ENCODE data around the gene UBTD2. TPM values are rescaled to one million over a fixed set of nuclear protein-coding genes. Genes with fewer than 3 reads are reported as not detected.

The UBTD2 gene
- total and polyA plus RNA-seq, 2 experiments from 2014 or later = 17.9 to 46.3 TPM

DNA sequence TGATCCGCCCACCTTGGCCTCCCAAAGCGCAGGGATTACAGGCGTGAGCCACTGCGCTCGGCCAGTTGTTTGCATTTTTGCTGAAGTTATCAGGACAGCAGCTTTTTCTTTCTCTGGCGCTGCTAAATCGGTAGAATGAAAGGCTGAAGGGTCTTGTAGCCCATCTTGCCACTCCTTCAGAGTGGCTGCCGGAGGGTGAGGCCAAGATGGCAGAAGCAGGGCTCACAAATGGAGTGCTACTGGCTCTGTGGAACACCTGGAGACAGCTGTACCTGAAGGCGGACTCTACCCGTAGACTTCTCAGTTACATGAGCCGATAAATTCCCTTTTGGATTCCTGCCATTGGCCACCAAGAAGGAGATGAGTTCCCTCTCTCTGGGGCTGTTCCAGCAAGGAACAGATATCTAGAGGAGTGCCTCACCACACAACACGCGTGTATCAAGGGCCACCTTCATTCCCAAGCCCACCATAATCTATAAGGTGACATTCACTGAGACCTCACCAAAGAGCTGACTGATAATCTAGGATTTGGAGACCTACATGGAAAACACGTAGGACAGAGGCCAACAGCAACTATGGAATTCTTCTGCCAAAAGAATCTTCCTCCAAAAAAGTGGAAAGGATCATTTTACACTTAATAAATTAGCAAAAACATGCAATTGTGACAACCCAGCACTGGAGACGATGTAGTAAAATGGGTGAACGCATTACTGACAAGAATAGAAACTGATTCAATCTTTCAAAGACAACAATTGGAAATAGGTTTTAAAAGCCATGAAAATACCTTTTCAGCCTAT is 117.3 kb downstream of the UBTD2 start:
- peaks cover 16% of the 10 kb centered on the region for H3K79me2 ChIP-seq (replicated peaks; ENCODE audit: insufficient read depth)
- no peaks in the 10 kb centered on the region; the same call in none of the 2 replicates for H4K20me1 ChIP-seq (replicated peaks; ENCODE audit: insufficient read depth)
- TF ChIP-seq EZH2 (IDR thresholded peaks at IDR 0.05; ENCODE audit: low read depth, unreplicated experiment) (no peak), NANOG (IDR thresholded peaks at IDR 0.05; ENCODE audit: borderline replicate concordance) (no peak), ZNF114 (CRISPR knock-in tag; IDR thresholded peaks at IDR 0.05) (no peak), POLR2AphosphoS5 (IDR thresholded peaks at IDR 0.05; ENCODE audit: low read depth) (no peak), ZNF331 (CRISPR knock-in tag; IDR thresholded peaks at IDR 0.05; ENCODE audit: low read depth) (no peak), JUNB (IDR thresholded peaks at IDR 0.05; ENCODE audit: unreplicated experiment) (no peak), STAT1 (IDR thresholded peaks at IDR 0.05; ENCODE audit: unreplicated experiment) (no peak), CREB1 (CRISPR knock-in tag; IDR thresholded peaks at IDR 0.05; ENCODE audit: low read depth) (no peak), EZH2phosphoT487 (IDR thresholded peaks at IDR 0.05; ENCODE audit: unreplicated experiment) (no peak)
- TF ChIP-seq, protein P1, sequence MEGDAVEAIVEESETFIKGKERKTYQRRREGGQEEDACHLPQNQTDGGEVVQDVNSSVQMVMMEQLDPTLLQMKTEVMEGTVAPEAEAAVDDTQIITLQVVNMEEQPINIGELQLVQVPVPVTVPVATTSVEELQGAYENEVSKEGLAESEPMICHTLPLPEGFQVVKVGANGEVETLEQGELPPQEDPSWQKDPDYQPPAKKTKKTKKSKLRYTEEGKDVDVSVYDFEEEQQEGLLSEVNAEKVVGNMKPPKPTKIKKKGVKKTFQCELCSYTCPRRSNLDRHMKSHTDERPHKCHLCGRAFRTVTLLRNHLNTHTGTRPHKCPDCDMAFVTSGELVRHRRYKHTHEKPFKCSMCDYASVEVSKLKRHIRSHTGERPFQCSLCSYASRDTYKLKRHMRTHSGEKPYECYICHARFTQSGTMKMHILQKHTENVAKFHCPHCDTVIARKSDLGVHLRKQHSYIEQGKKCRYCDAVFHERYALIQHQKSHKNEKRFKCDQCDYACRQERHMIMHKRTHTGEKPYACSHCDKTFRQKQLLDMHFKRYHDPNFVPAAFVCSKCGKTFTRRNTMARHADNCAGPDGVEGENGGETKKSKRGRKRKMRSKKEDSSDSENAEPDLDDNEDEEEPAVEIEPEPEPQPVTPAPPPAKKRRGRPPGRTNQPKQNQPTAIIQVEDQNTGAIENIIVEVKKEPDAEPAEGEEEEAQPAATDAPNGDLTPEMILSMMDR (conservative IDR thresholded peaks at IDR 0.05; ENCODE audit: low read depth in 2 of 2) = no peak
- TF ChIP-seq, protein P2, sequence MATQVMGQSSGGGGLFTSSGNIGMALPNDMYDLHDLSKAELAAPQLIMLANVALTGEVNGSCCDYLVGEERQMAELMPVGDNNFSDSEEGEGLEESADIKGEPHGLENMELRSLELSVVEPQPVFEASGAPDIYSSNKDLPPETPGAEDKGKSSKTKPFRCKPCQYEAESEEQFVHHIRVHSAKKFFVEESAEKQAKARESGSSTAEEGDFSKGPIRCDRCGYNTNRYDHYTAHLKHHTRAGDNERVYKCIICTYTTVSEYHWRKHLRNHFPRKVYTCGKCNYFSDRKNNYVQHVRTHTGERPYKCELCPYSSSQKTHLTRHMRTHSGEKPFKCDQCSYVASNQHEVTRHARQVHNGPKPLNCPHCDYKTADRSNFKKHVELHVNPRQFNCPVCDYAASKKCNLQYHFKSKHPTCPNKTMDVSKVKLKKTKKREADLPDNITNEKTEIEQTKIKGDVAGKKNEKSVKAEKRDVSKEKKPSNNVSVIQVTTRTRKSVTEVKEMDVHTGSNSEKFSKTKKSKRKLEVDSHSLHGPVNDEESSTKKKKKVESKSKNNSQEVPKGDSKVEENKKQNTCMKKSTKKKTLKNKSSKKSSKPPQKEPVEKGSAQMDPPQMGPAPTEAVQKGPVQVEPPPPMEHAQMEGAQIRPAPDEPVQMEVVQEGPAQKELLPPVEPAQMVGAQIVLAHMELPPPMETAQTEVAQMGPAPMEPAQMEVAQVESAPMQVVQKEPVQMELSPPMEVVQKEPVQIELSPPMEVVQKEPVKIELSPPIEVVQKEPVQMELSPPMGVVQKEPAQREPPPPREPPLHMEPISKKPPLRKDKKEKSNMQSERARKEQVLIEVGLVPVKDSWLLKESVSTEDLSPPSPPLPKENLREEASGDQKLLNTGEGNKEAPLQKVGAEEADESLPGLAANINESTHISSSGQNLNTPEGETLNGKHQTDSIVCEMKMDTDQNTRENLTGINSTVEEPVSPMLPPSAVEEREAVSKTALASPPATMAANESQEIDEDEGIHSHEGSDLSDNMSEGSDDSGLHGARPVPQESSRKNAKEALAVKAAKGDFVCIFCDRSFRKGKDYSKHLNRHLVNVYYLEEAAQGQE (IDR thresholded peaks at IDR 0.05; ENCODE audit: unreplicated experiment) = no peak
- TF ChIP-seq, protein P3, sequence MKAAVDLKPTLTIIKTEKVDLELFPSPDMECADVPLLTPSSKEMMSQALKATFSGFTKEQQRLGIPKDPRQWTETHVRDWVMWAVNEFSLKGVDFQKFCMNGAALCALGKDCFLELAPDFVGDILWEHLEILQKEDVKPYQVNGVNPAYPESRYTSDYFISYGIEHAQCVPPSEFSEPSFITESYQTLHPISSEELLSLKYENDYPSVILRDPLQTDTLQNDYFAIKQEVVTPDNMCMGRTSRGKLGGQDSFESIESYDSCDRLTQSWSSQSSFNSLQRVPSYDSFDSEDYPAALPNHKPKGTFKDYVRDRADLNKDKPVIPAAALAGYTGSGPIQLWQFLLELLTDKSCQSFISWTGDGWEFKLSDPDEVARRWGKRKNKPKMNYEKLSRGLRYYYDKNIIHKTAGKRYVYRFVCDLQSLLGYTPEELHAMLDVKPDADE (IDR thresholded peaks at IDR 0.05) = no peak
- TF ChIP-seq, protein P4, sequence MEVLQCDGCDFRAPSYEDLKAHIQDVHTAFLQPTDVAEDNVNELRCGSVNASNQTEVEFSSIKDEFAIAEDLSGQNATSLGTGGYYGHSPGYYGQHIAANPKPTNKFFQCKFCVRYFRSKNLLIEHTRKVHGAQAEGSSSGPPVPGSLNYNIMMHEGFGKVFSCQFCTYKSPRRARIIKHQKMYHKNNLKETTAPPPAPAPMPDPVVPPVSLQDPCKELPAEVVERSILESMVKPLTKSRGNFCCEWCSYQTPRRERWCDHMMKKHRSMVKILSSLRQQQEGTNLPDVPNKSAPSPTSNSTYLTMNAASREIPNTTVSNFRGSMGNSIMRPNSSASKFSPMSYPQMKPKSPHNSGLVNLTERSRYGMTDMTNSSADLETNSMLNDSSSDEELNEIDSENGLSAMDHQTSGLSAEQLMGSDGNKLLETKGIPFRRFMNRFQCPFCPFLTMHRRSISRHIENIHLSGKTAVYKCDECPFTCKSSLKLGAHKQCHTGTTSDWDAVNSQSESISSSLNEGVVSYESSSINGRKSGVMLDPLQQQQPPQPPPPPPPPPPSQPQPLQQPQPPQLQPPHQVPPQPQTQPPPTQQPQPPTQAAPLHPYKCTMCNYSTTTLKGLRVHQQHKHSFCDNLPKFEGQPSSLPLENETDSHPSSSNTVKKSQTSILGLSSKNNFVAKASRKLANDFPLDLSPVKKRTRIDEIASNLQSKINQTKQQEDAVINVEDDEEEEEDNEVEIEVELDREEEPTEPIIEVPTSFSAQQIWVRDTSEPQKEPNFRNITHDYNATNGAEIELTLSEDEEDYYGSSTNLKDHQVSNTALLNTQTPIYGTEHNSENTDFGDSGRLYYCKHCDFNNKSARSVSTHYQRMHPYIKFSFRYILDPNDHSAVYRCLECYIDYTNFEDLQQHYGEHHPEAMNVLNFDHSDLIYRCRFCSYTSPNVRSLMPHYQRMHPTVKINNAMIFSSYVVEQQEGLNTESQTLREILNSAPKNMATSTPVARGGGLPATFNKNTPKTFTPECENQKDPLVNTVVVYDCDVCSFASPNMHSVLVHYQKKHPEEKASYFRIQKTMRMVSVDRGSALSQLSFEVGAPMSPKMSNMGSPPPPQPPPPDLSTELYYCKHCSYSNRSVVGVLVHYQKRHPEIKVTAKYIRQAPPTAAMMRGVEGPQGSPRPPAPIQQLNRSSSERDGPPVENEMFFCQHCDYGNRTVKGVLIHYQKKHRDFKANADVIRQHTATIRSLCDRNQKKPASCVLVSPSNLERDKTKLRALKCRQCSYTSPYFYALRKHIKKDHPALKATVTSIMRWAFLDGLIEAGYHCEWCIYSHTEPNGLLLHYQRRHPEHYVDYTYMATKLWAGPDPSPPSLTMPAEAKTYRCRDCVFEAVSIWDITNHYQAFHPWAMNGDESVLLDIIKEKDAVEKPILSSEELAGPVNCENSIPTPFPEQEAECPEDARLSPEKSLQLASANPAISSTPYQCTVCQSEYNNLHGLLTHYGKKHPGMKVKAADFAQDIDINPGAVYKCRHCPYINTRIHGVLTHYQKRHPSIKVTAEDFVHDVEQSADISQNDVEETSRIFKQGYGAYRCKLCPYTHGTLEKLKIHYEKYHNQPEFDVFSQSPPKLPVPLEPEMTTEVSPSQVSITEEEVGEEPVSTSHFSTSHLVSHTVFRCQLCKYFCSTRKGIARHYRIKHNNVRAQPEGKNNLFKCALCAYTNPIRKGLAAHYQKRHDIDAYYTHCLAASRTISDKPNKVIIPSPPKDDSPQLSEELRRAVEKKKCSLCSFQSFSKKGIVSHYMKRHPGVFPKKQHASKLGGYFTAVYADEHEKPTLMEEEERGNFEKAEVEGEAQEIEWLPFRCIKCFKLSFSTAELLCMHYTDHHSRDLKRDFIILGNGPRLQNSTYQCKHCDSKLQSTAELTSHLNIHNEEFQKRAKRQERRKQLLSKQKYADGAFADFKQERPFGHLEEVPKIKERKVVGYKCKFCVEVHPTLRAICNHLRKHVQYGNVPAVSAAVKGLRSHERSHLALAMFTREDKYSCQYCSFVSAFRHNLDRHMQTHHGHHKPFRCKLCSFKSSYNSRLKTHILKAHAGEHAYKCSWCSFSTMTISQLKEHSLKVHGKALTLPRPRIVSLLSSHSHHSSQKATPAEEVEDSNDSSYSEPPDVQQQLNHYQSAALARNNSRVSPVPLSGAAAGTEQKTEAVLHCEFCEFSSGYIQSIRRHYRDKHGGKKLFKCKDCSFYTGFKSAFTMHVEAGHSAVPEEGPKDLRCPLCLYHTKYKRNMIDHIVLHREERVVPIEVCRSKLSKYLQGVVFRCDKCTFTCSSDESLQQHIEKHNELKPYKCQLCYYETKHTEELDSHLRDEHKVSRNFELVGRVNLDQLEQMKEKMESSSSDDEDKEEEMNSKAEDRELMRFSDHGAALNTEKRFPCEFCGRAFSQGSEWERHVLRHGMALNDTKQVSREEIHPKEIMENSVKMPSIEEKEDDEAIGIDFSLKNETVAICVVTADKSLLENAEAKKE (CRISPR knock-in tag; IDR thresholded peaks at IDR 0.05) = no peak
- no peak overlapping the region for H2AFZ ChIP-seq
- H3F3A ChIP-seq (replicated peaks; ENCODE audit: low read depth) = peaks cover 3% of the 10 kb centered on the region; the same call in 1 of the 2 replicates
- H3K27ac Mint-ChIP-seq = no peak overlapping the region
- H3K27me3 Mint-ChIP-seq (ENCODE audit: insufficient read depth, low read depth, poor library complexity) = peaks cover 2% of the 10 kb centered on the region
- no peak overlapping the region for H3K4me2 ChIP-seq
- no peaks in the 10 kb centered on the region; the same call in 1 of the 2 replicates for H3K4me1 ChIP-seq (ENCODE audit: insufficient read depth)
- H3K4me1 Mint-ChIP-seq = peaks cover 5% of the 10 kb centered on the region; the same call in 2 of the 3 replicates
- no peak for ATAC-seq
- H3K4me3 Mint-ChIP-seq = no peak overlapping the region
- H3K36me3 ChIP-seq (ENCODE audit: insufficient read depth) = no peaks in the 10 kb centered on the region
- no peak for DNase-seq (ENCODE audit: low spot score)
- H3K9me3 Mint-ChIP-seq = no peaks in the 10 kb centered on the region
- H3K4me3 ChIP-seq = no peak overlapping the region
- H3K27me3 ChIP-seq (ENCODE audit: insufficient read depth) = no peaks in the 10 kb centered on the region
- H3K9me2 ChIP-seq (ENCODE audit: insufficient read depth) = no peaks in the 10 kb centered on the region
- H3K36me3 Mint-ChIP-seq (ENCODE audit: low read depth) = no peaks in the 10 kb centered on the region
- H3K27ac ChIP-seq (ENCODE audit: low read depth) = no peak overlapping the region

Data from GM23338 (cell line).